Ishikawa (cell line): ENCODE data around the gene PUM1.

Experiments used
- CEBPB ChIP-seq: IDR thresholded peaks from 2 replicates; pipeline ENCODE4 v1.6.1; 2012
- CREB1 ChIP-seq: IDR thresholded peaks from 2 replicates; pipeline ENCODE4 v1.6.1; 2012; ENCODE audit warnings: low read depth
- EGR1 ChIP-seq: IDR thresholded peaks from 2 replicates; pipeline ENCODE4 v1.6.1; 2012
- EP300 ChIP-seq: IDR thresholded peaks from 2 replicates; pipeline ENCODE4 v1.6.1; 2012; ENCODE audit warnings: borderline replicate concordance
- FOXM1 ChIP-seq: IDR thresholded peaks from 2 replicates; pipeline ENCODE4 v1.6.1; 2012; ENCODE audit warnings: low read depth, borderline replicate concordance
- MAX ChIP-seq: IDR thresholded peaks from 2 replicates; pipeline ENCODE4 v1.6.1; 2012
- NFIC ChIP-seq: IDR thresholded peaks from 2 replicates; pipeline ENCODE4 v1.6.1; 2012
- RAD21 ChIP-seq: IDR thresholded peaks from 2 replicates; pipeline ENCODE4 v1.6.1; 2012; ENCODE audit warnings: low read depth
- REST ChIP-seq: IDR thresholded peaks from 2 replicates; pipeline ENCODE4 v1.6.1; 2012; ENCODE audit warnings: low read depth, mild to moderate bottlenecking
- TAF1 ChIP-seq: IDR thresholded peaks from 2 replicates; pipeline ENCODE4 v1.6.1; 2012; ENCODE audit warnings: low read depth, mild to moderate bottlenecking
- TCF12 ChIP-seq: IDR thresholded peaks from 2 replicates; pipeline ENCODE4 v1.6.1; 2012; ENCODE audit warnings: low read depth
- TEAD4 ChIP-seq: IDR thresholded peaks from 2 replicates; pipeline ENCODE4 v1.6.1; 2012
- YY1 ChIP-seq: IDR thresholded peaks from 2 replicates; pipeline ENCODE4 v1.6.1; 2012; ENCODE audit warnings: low read depth
- ZBTB7A ChIP-seq: IDR thresholded peaks from 2 replicates; pipeline ENCODE4 v1.6.1; 2012; ENCODE audit warnings: low read depth
- TF ChIP-seq, protein P1 (sequence below): IDR thresholded peaks from 2 replicates; pipeline ENCODE4 v1.6.1; 2012

Gene PUM1

GRCh38 chr1:30901798-30902581, 163.5 kb downstream of the PUM1 start:
- TF ChIP-seq TEAD4, result no peak
- TF ChIP-seq CEBPB, result no peak

- TF ChIP-seq NFIC (no peak), REST (no peak), CEBPB (no peak), MAX (no peak), EGR1 (no peak), TAF1 (no peak), RAD21 (no peak), TCF12 (no peak), EP300 (no peak), CREB1 (no peak), ZBTB7A (no peak), YY1 (no peak), TEAD4 (no peak)
- TF ChIP-seq, protein P1, sequence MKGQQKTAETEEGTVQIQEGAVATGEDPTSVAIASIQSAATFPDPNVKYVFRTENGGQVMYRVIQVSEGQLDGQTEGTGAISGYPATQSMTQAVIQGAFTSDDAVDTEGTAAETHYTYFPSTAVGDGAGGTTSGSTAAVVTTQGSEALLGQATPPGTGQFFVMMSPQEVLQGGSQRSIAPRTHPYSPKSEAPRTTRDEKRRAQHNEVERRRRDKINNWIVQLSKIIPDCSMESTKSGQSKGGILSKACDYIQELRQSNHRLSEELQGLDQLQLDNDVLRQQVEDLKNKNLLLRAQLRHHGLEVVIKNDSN, result no peak
Measured at GRCh38 chr1:30900931-30901560, 164.5 kb downstream of the PUM1 start.

DNA sequence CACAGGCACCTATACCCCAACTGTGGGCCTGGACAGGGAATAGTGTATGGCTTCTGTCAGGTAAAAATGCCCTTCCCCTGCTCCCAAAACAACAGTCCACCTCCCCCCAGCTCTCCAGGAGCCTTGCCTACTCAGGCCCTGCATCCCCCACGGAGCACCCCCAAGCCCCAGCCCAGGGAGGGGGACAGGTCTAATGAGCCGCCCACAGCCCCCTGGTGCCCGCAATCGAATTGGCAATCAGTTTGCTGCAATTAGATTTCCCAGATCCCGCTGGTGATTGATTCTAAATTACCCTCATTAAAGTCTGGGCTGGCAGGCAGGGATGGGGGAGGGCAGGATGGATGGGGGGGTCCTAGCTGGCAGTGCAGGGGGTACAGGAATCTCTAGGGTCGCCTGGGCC, 165.0 kb downstream of the PUM1 start:
- TF ChIP-seq TAF1, result no peak
- TF ChIP-seq, protein P1, result no peak
- no peak for TF ChIP-seq CEBPB
- TF ChIP-seq EP300, result no peak
- no peak for TF ChIP-seq YY1
- TF ChIP-seq MAX, result no peak
- TF ChIP-seq CREB1, result no peak
- TF ChIP-seq REST, result no peak
- TF ChIP-seq EGR1, result no peak
- TF ChIP-seq FOXM1, result no peak
- TF ChIP-seq TEAD4, result no peak
- no peak for TF ChIP-seq RAD21
- no peak for TF ChIP-seq TCF12
- no peak for TF ChIP-seq NFIC

DNA sequence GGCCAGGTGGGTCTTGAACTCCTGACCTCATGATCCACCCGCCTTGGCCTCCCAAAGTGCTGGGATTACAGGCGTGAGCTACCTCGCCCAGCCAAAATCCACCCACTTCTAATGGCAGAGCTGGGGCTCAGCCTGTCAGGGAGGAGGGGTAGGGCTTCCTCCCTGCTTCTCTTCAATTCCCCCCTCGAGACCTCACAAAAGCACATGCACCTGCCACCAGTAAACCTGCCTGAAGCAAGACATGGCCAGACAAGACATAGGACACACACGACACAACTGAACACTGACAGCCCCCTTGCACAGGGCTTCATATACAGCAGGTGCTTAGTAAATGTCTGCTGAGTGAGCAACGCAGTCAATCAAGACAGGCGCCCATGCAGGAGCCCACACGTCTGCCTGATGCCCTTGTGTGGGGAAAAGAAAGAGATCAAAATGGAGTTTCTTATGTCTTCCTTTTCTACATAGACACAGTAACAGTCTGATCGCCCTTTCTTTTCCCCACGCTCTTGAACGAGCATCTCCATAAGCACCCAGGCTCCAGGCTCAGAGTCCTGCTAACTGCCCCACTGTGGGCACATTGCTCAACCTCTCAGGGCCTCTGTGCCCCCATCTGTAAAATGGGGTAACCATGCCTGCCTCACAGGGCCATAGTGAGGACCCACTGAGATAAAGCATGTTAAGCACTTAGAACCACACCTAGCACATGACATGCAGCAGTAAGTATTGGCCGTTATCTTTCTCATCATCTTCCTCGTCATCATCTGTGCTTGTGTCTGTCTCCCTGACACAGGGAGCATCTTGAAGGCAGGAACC, 165.7 kb downstream of the PUM1 start:
- TF ChIP-seq TAF1, result no peak
- no peak for TF ChIP-seq EGR1
- no peak for TF ChIP-seq EP300
- TF ChIP-seq YY1, result no peak
- no peak for TF ChIP-seq NFIC
- TF ChIP-seq MAX, result no peak
